ENCODE results near the gene ZBED1. TPM values are rescaled to one million over a fixed set of nuclear protein-coding genes. Genes with fewer than 3 reads are reported as not detected.
"Not testable (repeated sequence)": the region's sequence is repeated elsewhere in the genome, so short reads cannot be mapped to it uniquely, and the experiment has no call there.

The ZBED1 gene
- total RNA-seq, 1 donor, result 20.3 TPM

DNA sequence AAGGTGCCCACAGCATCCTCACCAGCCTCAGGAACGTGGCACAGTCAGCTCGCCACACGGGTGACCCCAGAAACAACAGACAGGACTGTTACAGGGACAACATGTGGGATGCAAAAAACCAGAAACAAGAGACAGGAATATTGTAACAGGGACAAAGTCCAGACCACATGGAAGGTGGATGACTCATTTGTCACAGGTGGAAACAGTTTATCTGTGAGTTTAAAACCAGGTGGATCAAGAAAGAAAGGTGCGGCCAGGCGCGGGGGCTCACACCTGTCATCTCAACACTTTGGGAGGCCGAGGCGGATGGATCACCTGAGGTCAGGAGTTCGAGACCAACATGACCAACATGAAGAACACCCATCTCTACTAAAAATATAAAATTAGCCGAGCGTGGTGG, 23.5 kb downstream of the ZBED1 start:
- H3K27me3 ChIP-seq (ENCODE audit: insufficient read depth, low read length); H3K4me3 ChIP-seq (ENCODE audit: low read length); H3K9me3 ChIP-seq (ENCODE audit: low read depth, low read length); H3K4me1 ChIP-seq (ENCODE audit: insufficient read depth, low read length): not testable (repeated sequence)

DNA sequence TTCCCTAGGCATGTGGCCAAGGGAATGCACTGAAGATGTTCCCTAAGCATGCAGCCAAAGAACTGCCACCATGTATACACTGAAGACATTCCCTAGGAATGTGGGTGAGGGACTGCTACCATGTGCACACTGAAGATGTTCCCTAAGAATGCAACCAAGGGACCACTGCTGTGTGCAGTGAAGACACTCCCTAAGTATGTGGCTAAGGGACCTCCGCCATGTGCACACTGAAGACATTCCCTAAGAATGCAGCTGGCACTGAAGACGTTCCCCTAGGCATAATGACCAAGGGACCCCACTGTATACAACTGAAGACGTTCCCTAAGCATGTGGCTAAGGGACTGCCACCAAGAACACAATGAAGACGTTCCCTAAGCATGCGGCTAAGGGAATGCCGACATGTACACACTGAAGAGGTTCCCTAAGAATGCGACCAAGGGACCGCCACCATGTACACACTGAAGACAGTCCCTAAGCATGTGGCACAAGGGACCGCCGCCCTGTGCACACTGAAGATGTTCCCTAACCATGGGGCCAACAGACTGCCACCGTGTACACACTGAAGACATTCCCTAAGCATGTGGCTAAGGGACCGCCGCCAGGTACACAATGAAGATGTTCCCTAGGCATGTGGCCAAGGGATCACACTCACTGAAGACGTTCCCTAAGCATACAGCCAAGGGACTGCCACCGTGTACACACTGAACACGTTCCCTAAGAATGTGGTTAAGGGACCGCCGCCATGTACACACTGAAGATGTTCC, 25.6 kb downstream of the ZBED1 start:
- Histone ChIP-seq H3K4me3 (ENCODE audit: low read length) (no peak overlapping the region), H3K27me3 (ENCODE audit: insufficient read depth, low read length) (no peaks in the 10 kb centered on the region), H3K9me3 (ENCODE audit: low read depth, low read length) (no peaks in the 10 kb centered on the region), H3K4me1 (ENCODE audit: insufficient read depth, low read length) (no peaks in the 10 kb centered on the region)

DNA sequence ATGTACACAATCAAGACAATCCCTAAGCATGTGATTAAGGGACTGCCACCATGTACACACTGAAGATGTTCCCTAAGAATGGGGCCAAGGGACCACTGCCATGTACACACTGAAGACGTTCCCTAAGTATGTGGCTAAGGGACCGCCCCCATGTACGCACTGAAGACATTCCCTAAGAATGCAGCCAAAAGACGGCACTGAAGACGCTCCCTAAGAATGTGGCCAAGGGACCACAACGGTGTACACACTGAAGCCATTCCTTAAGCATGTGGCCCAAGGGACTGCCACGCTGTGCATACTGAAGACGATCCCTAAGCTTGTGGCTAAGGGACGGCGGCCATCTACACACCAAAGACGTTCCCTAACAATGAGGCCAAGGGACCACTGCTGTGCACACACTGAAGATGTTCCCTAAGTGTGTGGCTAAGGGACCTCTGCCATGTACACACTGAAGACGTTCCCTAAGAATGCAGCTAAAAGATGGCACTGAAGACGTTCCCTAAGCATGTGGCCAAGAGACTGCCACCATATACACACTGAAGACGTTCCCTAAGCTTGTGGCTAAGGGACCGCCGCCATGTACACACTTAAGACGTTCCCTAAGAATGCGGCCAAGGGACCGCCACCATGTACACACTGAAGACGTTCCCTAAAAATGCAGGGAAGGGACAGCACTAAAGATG, 26.4 kb downstream of the ZBED1 start:
- no peaks in the 10 kb centered on the region for H3K9me3 ChIP-seq (ENCODE audit: low read depth, low read length)
- H3K4me1 ChIP-seq (ENCODE audit: insufficient read depth, low read length), result no peaks in the 10 kb centered on the region
- H3K27me3 ChIP-seq (ENCODE audit: insufficient read depth, low read length), result no peaks in the 10 kb centered on the region
- H3K4me3 ChIP-seq (ENCODE audit: low read length), result no peak overlapping the region

DNA sequence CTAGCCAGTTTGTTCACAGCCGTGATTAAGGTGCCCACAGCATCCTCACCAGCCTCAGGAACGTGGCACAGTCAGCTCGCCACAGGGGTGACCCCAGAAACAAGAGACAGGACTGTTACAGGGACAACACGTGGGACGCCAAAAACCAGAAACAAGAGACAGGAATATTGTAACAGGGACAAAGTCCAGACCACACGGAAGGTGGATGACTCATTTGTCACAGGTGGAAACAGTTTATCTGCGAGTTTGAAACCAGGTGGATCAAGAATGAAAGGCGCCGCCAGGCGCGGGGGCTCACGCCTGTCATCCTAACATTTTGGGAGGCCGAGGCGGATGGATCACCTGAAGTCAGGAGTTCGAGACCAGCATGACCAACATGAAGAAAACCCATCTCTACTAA, 27.7 kb downstream of the ZBED1 start:
- H3K4me3 ChIP-seq (ENCODE audit: low read length); H3K27me3 ChIP-seq (ENCODE audit: insufficient read depth, low read length); H3K9me3 ChIP-seq (ENCODE audit: low read depth, low read length); H3K4me1 ChIP-seq (ENCODE audit: insufficient read depth, low read length): not testable (repeated sequence)

DNA sequence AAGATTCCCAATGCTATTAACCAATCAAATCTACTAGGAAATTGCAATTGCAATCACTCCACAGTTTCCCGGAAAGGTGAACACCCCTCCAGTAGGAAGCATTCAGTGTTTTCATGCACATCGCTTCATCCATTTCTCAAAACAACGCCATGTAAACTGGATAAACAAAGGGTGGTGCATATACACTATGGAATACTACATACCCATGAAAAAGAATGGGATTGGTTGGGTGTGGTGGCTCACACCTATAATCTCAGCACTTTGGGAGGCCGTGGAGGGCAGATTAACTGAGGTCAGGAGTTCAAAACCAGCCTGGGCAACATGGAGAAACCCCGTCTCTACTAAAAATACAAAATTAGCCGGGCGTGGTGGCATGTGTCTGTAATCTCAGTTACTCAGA, 29.1 kb downstream of the ZBED1 start:
- Histone ChIP-seq H3K4me1 (ENCODE audit: insufficient read depth, low read length) (no peaks in the 10 kb centered on the region), H3K4me3 (ENCODE audit: low read length) (no peak overlapping the region), H3K9me3 (ENCODE audit: low read depth, low read length) (no peaks in the 10 kb centered on the region), H3K27me3 (ENCODE audit: insufficient read depth, low read length) (no peaks in the 10 kb centered on the region)

DNA sequence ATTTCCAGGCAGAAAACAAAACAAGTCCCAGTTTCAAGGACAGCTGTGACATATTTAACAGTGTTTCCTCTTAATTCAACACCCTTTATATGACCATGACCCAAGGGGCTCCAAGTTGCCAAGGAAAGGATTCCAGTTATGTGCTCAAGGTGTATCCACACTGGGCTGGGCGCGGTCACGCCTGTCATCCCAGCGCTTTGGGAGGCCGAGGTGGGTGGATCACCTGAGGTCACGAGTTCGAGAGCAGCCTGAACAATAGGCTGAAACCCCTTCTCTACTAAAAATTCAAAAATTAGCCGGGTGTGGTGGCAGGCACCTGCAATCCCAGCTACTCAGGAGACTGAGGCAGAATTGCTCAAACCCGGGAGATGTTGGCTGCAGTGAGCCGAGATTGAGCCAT, 29.6 kb downstream of the ZBED1 start:
- H3K4me1 ChIP-seq (ENCODE audit: insufficient read depth, low read length); H3K27me3 ChIP-seq (ENCODE audit: insufficient read depth, low read length); H3K9me3 ChIP-seq (ENCODE audit: low read depth, low read length); H3K4me3 ChIP-seq (ENCODE audit: low read length): not testable (repeated sequence)

DNA sequence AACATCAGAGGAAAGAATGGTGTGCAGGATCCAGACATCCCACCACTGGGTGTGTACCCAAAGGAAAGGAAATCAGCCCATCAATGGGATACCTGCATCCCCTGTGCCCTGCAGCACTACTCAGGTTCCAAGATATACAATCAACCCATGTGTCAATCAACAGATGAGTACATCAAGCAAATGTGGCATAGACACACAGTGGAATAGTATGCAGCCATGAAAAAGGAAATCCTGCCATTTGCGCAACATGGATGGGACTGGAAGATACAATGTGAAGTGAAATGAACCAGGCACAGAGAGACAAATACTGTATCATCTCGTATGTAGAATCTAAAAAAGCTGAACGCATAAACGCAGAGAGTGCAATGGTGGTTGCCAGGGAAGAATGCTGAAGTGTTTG, 30.9 kb downstream of the ZBED1 start:
- not testable (repeated sequence) for H3K9me3 ChIP-seq (ENCODE audit: low read depth, low read length); H3K4me1 ChIP-seq (ENCODE audit: insufficient read depth, low read length); H3K27me3 ChIP-seq (ENCODE audit: insufficient read depth, low read length); H3K4me3 ChIP-seq (ENCODE audit: low read length)

DNA sequence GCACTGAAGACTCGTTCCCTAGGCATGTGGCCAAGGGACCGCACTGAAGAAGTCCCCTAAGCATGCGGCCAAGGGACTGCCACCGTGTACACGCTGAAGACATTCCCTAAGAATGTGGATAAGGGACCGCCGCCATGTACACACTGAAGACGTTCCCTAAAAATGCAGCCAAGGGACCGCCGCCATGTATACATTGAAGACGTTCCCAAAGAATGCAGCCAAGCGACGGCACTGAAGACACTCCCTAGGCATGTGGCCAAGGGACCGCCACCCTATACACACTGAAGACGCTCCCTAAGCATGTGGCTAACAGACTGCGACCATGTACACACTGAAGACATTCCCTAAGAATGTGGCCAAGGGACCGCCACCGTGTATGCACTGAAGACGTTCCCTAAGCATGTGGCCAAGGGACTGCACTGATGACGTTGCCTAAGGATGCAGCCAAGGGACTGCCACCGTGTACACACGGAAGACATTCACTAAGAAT, 31.5 kb downstream of the ZBED1 start:
- Histone ChIP-seq H3K4me1 (ENCODE audit: insufficient read depth, low read length) (no peaks in the 10 kb centered on the region), H3K4me3 (ENCODE audit: low read length) (no peak overlapping the region), H3K27me3 (ENCODE audit: insufficient read depth, low read length) (no peaks in the 10 kb centered on the region), H3K9me3 (ENCODE audit: low read depth, low read length) (no peaks in the 10 kb centered on the region)

DNA sequence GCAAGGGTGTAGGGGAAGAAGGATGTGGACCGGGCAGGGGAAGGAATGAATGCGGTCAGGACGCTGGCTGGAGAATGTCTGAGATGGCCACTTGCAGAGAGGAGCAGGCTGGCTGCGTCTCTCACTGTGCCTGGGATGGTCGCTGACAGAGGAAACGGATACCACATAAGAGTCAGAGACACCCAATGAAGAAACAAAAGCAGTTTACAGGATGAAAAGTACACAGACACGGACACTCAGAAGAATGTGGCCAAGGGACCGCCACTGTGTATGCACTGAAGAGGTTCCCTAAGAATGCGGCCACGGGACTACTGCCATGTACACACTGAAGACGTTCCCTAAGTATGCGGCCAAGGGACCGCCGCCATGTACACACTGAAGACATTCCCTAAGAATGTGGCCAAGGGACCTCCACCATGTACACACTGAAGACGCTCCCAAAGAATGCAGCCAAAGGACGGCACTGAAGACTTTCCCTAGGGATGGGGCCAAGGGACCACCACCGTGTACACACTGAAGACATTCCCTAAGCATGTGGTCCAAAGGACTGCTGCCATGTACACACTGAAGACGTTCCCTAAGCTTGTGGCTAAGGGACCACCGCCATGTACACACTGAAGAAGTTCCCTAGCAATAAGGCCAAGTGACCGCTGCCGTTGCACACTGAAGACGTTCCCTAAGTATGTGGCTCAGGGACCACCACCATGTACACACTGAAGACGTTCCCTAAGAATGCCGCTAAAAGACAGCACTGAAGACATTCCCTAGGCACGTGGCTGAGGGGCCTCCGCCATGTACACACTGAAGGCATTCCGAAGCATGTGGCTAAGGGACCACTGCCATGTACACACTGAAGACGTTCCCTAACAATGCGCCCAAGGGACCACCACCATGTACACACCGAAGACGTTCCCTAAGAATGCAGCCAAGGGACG, 32.2 kb downstream of the ZBED1 start:
- H3K4me3 ChIP-seq (ENCODE audit: low read length), result no peak overlapping the region
- H3K9me3 ChIP-seq (ENCODE audit: low read depth, low read length), result no peaks in the 10 kb centered on the region
- H3K27me3 ChIP-seq (ENCODE audit: insufficient read depth, low read length), result no peaks in the 10 kb centered on the region
- H3K4me1 ChIP-seq (ENCODE audit: insufficient read depth, low read length), result no peaks in the 10 kb centered on the region

DNA sequence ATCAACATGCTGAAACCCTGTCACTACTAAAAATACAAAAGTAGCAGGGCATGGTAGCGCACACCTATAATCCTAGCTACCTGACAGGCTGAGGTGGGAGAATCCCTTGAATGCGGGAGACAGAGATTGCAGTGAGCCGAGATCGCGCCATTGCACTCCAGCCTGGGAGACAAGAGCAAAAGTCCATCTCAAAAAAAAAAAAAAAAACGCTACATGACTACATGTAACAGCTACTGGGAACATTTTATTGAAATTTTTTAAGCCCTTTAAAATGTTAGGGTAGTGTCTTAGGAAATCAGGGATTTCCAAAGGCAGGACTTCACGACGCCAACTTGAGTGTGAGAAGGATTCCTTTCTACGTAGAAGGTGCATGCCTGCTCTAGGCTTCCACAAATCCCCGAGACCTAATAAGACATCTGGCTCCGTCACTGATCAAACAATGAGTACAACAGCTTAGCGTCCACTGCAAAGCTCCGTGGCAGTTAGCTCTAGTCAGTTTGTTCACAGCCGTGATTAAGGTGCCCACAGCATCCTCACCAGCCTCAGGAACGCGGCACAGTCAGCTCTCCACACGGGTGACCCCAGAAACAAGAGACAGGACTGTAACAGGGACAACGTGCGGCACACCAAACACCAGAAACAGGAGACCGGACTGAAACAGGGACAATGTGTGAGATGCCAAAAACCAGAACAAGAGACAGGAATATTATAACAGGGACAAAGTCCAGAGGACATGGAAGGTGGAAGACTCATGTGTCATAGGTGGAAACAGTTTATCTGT, 33.7 kb downstream of the ZBED1 start:
- Histone ChIP-seq H3K4me3 (ENCODE audit: low read length) (no peak overlapping the region), H3K27me3 (ENCODE audit: insufficient read depth, low read length) (no peaks in the 10 kb centered on the region), H3K9me3 (ENCODE audit: low read depth, low read length) (no peaks in the 10 kb centered on the region), H3K4me1 (ENCODE audit: insufficient read depth, low read length) (no peaks in the 10 kb centered on the region)

DNA sequence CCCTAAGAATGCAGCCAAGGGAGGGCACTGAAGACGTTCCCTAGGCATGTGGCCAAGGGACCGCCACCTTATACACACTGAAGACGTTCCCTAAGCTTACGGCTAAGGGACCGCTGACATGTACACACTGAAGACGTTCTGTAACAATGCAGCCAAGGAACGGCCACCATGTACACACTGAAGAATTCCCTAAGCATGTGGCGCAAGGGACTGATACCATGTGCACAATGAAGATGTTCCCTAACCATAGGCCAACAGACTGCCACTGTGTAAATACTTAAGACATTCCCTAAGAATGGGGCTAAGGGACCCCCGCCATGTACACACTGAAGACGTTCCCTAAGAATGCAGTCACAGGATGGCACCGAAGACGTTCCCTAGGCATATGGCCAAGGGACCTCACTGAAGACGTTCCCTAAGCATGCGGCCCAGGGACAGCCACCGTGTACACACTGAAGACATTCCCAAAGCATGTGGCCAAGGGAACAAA, 36.1 kb downstream of the ZBED1 start:
- H3K9me3 ChIP-seq (ENCODE audit: low read depth, low read length), result no peaks in the 10 kb centered on the region
- H3K27me3 ChIP-seq (ENCODE audit: insufficient read depth, low read length), result no peaks in the 10 kb centered on the region
- no peaks in the 10 kb centered on the region for H3K4me1 ChIP-seq (ENCODE audit: insufficient read depth, low read length)
- H3K4me3 ChIP-seq (ENCODE audit: low read length), result no peak overlapping the region

DNA sequence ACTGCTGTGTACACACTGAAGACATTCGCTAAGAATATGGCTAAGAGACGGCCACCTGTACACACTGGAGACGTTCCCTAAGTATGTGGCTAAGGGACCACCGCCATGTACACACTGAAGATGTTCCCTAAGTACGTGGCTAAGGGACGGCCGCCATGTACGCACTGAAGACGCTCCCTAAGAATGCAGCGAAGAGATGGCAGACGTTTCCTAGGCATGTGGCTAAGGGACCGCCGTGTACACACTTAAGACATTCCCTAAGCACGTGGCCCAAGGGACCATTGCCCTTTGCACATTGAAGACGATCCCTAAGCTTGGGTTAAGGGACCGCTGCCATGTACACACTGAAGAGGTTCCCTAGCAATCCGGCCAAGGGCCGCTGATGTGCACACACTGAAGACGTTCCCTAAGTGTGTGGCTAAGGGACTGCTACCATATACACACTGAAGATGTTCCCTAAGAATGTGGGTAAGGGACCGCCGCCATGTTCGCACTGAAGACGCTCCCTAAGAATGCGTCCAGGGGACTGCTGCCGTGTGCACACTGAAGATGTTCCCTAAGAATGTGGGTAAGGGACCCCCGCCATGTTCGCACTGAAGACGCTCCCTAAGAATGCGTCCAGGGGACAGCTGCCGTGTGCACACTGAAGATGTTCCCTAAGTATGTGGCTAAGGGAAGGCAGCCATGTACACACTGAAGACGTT, 36.7 kb downstream of the ZBED1 start:
- no peaks in the 10 kb centered on the region for H3K27me3 ChIP-seq (ENCODE audit: insufficient read depth, low read length)
- no peak overlapping the region for H3K4me3 ChIP-seq (ENCODE audit: low read length)
- no peaks in the 10 kb centered on the region for H3K9me3 ChIP-seq (ENCODE audit: low read depth, low read length)
- H3K4me1 ChIP-seq (ENCODE audit: insufficient read depth, low read length), result no peaks in the 10 kb centered on the region

DNA sequence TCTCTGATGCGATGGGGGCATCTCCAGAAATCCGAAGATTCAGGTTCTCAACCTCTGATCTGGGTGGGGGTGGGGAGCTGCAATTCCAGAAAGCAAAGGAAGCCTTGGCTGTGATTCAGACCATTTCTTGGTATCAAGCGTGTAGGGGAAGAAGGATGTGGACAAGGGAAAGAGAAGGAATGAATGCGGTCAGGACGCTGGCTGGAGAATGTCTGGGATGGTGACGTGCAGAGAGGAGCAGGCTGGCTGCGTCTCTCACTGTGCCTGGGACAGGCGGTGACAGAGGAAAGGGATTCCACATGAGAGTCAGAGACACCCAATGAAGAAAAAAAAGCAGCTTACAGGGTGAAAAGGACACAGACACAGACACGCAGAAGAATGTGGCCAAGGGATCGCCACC, 37.3 kb downstream of the ZBED1 start:
- H3K4me1 ChIP-seq (ENCODE audit: insufficient read depth, low read length); H3K27me3 ChIP-seq (ENCODE audit: insufficient read depth, low read length); H3K9me3 ChIP-seq (ENCODE audit: low read depth, low read length); H3K4me3 ChIP-seq (ENCODE audit: low read length): not testable (repeated sequence)

DNA sequence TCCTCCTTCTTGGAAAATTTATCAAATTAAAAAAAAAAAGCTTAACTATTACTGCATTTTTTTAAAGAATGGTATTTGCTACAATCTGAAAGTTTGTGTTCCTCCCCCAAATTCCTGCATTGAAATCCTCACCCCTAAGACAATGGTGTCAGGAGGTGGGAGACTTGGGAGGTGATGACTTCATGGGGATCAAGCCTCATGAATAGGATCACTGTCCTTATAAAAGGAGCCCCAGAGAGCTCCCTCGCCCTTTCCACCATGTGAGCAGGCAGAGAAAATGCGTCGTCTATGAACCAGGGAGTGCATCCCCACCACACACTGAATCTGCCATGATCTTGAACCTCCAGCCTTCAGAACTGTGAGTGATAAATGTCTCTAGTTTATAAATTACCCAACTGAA, 38.0 kb downstream of the ZBED1 start:
- Histone ChIP-seq H3K4me1 (ENCODE audit: insufficient read depth, low read length) (no peaks in the 10 kb centered on the region), H3K27me3 (ENCODE audit: insufficient read depth, low read length) (no peaks in the 10 kb centered on the region), H3K4me3 (ENCODE audit: low read length) (no peak overlapping the region), H3K9me3 (ENCODE audit: low read depth, low read length) (no peaks in the 10 kb centered on the region)

All from mononuclear cell (primary cell).